Ascending aorta (tissue), 2 donors: ENCODE measurements around the gene ABHD8. TPM values are rescaled to one million over a fixed set of nuclear protein-coding genes. Genes with fewer than 3 reads are reported as not detected.
"Not testable (repeated sequence)": the region's sequence is repeated elsewhere in the genome, so short reads cannot be mapped to it uniquely, and the experiment has no call there.

Experiments used
- DNase-seq, 2 donors: peaks; one replicate each; pipeline ENCODE4 v3.0.0-alpha.2; 2019; ENCODE audit warnings: low spot score in 2 of 2
- H3K27ac ChIP-seq, 2 donors: fragments of 200-600 bp; sonication (generic); one replicate each; pipeline ENCODE4 v1.5.1; 2016 to 2017; ENCODE audit warnings: mild to moderate bottlenecking in 1 of 2
- H3K27me3 ChIP-seq: fragments of 200-600 bp; sonication (generic); one replicate; pipeline ENCODE4 v1.5.1; 2017
- H3K36me3 ChIP-seq, 2 donors: fragments of 200-600 bp; sonication (generic); one replicate each; pipeline ENCODE4 v1.5.1; 2016
- H3K4me1 ChIP-seq, 2 donors: fragments of 200-600 bp; sonication (generic); one replicate each; pipeline ENCODE4 v1.5.1; 2016 to 2017; ENCODE audit warnings: mild to moderate bottlenecking in 1 of 2
- H3K4me3 ChIP-seq, 2 donors: fragments of 200-600 bp; sonication (generic); one replicate each; pipeline ENCODE4 v1.5.1; 2016 to 2017; ENCODE audit warnings: mild to moderate bottlenecking in 1 of 2
- H3K9me3 ChIP-seq, 2 donors: fragments of 200-600 bp; sonication (generic); one replicate each; pipeline ENCODE4 v1.5.1; 2016
- intact Hi-C: fragments of 100-400 bp; cut with DNase I; formaldehyde crosslinking; loops from one replicate; pipeline ENCODE4 v1.15.1; 2023
- total RNA-seq: library from RNA; depleted of rRNA; stranded (reverse); fragments of >200 nt; gene quantifications from one replicate; pipeline ENCODE4 v1.1.0, GENCODE V29; 2016
- TF ChIP-seq, protein P1 (sequence below), 3 experiments: fragments of 200-600 bp in 2 of 3; fragments of 450-650 bp in 1 of 3; sonication (generic) in 2 of 3; IDR thresholded peaks; one replicate each; pipeline ENCODE4 v1.5.1; 2016 to 2019; ENCODE audit warnings: antibody characterized with exemption in 3 of 3, mild to moderate bottlenecking in 1 of 3, moderate library complexity in 1 of 3

The ABHD8 gene
- total RNA-seq, 1 donor from 2014 or later, result 32.2 TPM

- intact Hi-C loops, result no loop called here
- Histone ChIP-seq H3K27ac (no peak overlapping the region), H3K4me3 (no peak overlapping the region), H3K9me3 (no peaks in the 10 kb centered on the region), H3K4me1 (peaks cover 7 to 11% of the 10 kb centered on the region in 2 donors), H3K27me3 (peaks cover 8% of the 10 kb centered on the region), H3K36me3 (peaks cover 30 to 49% of the 10 kb centered on the region in 2 donors)
- no peak for DNase-seq
- TF ChIP-seq, protein P1, sequence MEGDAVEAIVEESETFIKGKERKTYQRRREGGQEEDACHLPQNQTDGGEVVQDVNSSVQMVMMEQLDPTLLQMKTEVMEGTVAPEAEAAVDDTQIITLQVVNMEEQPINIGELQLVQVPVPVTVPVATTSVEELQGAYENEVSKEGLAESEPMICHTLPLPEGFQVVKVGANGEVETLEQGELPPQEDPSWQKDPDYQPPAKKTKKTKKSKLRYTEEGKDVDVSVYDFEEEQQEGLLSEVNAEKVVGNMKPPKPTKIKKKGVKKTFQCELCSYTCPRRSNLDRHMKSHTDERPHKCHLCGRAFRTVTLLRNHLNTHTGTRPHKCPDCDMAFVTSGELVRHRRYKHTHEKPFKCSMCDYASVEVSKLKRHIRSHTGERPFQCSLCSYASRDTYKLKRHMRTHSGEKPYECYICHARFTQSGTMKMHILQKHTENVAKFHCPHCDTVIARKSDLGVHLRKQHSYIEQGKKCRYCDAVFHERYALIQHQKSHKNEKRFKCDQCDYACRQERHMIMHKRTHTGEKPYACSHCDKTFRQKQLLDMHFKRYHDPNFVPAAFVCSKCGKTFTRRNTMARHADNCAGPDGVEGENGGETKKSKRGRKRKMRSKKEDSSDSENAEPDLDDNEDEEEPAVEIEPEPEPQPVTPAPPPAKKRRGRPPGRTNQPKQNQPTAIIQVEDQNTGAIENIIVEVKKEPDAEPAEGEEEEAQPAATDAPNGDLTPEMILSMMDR (IDR thresholded peaks at IDR 0.05), result no peak
These were observed 23.8 kb downstream of the ABHD8 start for GRCh38 chr19:17279436-17279835.

DNA sequence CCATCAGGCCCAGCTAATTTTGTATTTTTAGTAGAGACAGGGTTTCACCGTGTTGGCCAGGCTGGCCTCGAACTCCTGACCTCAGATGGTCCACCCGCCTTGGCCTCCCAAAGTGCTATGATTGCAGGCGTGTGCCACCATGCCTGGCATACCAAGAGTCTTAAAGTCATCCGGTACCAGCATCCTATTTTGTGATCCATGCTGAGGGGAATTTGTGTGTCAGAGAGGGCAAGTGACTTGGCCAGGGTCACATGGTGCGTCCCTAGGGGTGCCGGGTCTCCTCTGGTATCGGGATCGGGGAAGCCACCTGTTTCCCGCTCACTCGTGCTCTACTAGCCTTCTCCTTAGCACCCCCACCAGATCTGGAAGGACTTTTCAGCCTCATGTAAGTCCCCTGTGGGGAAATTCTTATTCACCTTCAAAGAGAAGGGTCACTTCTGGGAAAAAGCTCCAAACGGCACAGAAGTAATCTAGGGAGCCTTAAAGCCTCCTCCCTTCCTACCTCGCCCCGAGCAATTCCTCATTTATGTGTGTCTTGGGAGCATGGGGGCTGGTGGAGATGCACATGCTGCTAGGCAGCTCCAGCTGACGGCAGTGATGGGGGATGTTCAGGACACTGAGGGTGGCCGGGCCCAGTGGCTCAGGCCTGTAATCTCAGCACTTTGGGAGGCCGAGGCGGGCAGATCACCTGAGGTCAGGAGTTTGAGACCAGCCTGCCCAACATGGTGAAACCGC is 27.6 kb downstream of the ABHD8 start:
- no peak for DNase-seq
- TF ChIP-seq, protein P1 (IDR thresholded peaks at IDR 0.05), result no peak
- Histone ChIP-seq H3K27me3 (no peaks in the 10 kb centered on the region), H3K4me1 (no peaks in the 10 kb centered on the region), H3K4me3 (no peak overlapping the region), H3K9me3 (no peaks in the 10 kb centered on the region), H3K36me3 (peaks cover 64 to 82% of the 10 kb centered on the region in 2 donors), H3K27ac (no peak overlapping the region)
- intact Hi-C loops, result no loop called here

- H3K36me3 ChIP-seq, result peaks cover 69 to 88% of the 10 kb centered on the region in 2 donors
- H3K4me3 ChIP-seq, intact Hi-C loops, H3K4me1 ChIP-seq, DNase-seq, H3K27ac ChIP-seq, H3K27me3 ChIP-seq, H3K9me3 ChIP-seq: not testable (repeated sequence)
These were observed 28.3 kb downstream of the ABHD8 start for GRCh38 chr19:17274892-17275291.

DNA sequence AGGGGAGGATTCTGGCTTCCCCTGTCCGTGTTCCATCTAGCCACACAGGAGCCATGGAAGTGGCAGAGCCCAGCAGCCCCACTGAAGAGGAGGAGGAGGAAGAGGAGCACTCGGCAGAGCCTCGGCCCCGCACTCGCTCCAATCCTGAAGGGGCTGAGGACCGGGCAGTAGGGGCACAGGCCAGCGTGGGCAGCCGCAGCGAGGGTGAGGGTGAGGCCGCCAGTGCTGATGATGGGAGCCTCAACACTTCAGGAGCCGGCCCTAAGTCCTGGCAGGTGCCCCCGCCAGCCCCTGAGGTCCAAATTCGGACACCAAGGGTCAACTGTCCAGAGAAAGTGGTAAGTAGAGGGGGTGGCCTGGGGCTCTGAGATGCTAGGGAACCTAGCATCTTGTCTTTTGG is 34.5 kb downstream of the ABHD8 start:
- peaks cover 35 to 45% of the 10 kb centered on the region in 2 donors for H3K36me3 ChIP-seq
- no peaks in the 10 kb centered on the region for H3K9me3 ChIP-seq

GRCh38 chr19:17266975-17267788 is 36.0 kb downstream of the ABHD8 start, which contains the start of gene BABAM1:
Gene BABAM1 (plus strand): TSS chr19:17267443. CDS start chr19:17268807, 1,364 bp downstream.
- peak; percentile 92 to 99 for DNase-seq
- TF ChIP-seq, protein P1 (IDR thresholded peaks at IDR 0.05), result no peak
- intact Hi-C loops, result loop anchor here (1.0 to 10.0 kb wide), 5 partner anchors 21 to 198 kb away; partner anchors contain the start of genes GTPBP3, MRPL34, NXNL1 and USE1
- Histone ChIP-seq H3K4me3 (peak within 1 kb of the TSS; percentile 79 to 96), H3K9me3 (no peaks in the 10 kb centered on the region), H3K36me3 (peaks cover 20 to 34% of the 10 kb centered on the region in 2 donors), H3K4me1 (peaks cover 5 to 6% of the 10 kb centered on the region in 2 donors), H3K27me3 (no peaks in the 10 kb centered on the region), H3K27ac (peak within 1 kb of the TSS; percentile 61 to 83)

More for the DNA sequence above, 34.5 kb downstream of the ABHD8 start:
- DNase-seq, result no peak
- H3K27ac ChIP-seq, result no peak overlapping the region
- TF ChIP-seq, protein P1 (IDR thresholded peaks at IDR 0.05), result no peak
- H3K4me1 ChIP-seq, result peaks cover 5 to 6% of the 10 kb centered on the region in 2 donors
- H3K4me3 ChIP-seq, result no peak overlapping the region
- H3K27me3 ChIP-seq, result no peaks in the 10 kb centered on the region
- intact Hi-C loops, result loop anchor here (10.0 kb wide), 1 partner anchor 196 kb away; the partner anchor contains the start of gene NXNL1
